T-helper 2 cell treated with Interferon-gamma antibody and Interleukin-4, amounts not matched to agents 5 μg/mL and 100 μg/mL, for 36 hours (primary cell): ENCODE measurements around the gene SLC25A34.
A peak's percentile ranks its signal among the peaks of the same experiment; 100 is the strongest.

Experiments used
- DNase-seq: peaks from one replicate; pipeline ENCODE4 v3.0.0; 2021; ENCODE audit warnings: low spot score
- H3K27ac Mint-ChIP-seq: one replicate; pipeline ENCODE4 v1.8.0; 2021; ENCODE audit warnings: mild to moderate bottlenecking, mixed read lengths
- H3K27me3 Mint-ChIP-seq: one replicate; pipeline ENCODE4 v1.8.0; 2021; ENCODE audit warnings: low read depth, mixed read lengths
- H3K36me3 Mint-ChIP-seq: one replicate; pipeline ENCODE4 v1.8.0; 2021; ENCODE audit warnings: low read depth, mixed read lengths
- H3K4me1 Mint-ChIP-seq: one replicate; pipeline ENCODE4 v1.8.0; 2021; ENCODE audit warnings: low read depth, mixed read lengths
- H3K4me3 Mint-ChIP-seq: one replicate; pipeline ENCODE4 v1.8.0; 2022; ENCODE audit warnings: mild to moderate bottlenecking, moderate library complexity, mixed read lengths
- H3K9me3 Mint-ChIP-seq: one replicate; pipeline ENCODE4 v1.8.0; 2021; ENCODE audit warnings: mixed read lengths

SLC25A34 gene

DNA sequence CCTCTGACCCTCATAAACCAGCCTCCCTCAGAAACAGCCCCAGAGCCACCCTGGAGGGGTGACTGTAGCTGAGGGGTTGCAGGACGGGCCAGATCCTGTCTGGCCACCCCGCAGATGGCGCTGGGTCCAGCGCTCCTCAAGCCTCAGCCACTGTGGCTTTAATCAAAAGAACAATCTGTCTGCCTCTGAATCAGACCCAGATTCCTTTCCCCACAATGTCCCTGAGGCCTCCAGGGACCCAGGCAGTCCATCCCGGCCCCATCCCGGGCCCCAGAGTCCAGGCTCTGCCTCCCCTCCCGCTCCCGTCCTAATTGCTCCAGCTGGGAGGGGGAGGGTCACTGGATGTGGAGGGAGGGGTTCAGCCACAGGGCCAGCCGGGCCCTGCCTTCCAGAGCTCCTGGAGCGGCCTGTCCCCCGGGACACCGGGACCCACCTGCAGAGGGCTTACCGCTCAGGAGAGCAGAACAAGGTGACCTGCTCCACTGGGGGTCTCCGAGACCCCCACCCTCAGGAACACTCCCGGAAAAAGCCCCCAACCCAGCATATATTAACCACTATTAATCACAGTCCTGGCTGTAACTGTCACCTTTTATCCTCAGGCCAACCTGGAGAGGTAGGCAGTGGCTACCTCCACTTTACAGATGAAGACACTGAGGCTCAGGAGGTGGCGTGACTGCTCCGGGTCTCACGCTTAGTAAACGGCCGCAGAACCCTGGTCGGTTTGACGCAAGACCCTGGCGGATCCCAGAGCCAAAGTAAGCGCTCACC, 21.7 kb downstream of the SLC25A34 start:
- Mint-ChIP-seq H3K36me3 (no peaks in the 10 kb centered on the region), H3K27me3 (peaks cover 51% of the 10 kb centered on the region), H3K27ac (no peak overlapping the region), H3K4me3 (peak overlapping the region; percentile 58), H3K4me1 (peaks cover 4% of the 10 kb centered on the region), H3K9me3 (no peaks in the 10 kb centered on the region)
- no peak for DNase-seq

DNA sequence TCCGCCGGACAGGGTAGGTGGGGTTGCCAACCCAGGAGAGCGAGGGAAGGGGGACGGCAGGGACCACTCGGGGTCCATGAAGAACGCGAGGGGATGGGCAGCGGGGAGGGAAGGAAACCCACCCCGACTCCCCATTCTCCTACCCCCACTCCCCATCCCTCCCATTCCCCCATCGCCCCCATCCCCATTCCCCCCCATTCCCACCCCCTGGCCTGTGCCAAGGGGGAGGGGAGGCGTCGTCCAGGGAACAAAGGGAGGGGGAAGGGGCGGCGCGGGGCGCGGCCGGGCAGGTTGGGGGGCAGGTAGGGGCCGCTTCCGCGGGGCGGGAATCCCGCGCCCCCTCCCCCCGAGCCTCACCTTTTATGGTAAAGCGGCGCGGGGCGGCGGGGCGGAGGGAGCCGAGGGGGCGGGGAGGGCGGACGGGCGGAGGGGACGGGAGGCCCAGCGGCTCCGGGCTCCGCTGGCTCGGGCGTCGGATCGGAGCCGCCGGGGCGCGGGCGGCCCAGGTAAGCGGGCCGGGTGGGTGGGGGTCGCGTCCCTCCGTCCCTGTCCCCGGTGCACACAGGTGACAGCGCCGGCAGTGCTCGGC, 22.4 kb downstream of the SLC25A34 start, which contains the start of gene FBLIM1:
Gene FBLIM1, plus strand, starts transcription at position 453 of the 589 bp plus-strand sequence. CDS start 6,189 bp downstream, outside the sequence.
- peaks cover 4% of the 10 kb centered on the region for H3K4me1 Mint-ChIP-seq
- DNase-seq = no peak
- H3K4me3 Mint-ChIP-seq = peak within 1 kb of the TSS; percentile 58

DNA sequence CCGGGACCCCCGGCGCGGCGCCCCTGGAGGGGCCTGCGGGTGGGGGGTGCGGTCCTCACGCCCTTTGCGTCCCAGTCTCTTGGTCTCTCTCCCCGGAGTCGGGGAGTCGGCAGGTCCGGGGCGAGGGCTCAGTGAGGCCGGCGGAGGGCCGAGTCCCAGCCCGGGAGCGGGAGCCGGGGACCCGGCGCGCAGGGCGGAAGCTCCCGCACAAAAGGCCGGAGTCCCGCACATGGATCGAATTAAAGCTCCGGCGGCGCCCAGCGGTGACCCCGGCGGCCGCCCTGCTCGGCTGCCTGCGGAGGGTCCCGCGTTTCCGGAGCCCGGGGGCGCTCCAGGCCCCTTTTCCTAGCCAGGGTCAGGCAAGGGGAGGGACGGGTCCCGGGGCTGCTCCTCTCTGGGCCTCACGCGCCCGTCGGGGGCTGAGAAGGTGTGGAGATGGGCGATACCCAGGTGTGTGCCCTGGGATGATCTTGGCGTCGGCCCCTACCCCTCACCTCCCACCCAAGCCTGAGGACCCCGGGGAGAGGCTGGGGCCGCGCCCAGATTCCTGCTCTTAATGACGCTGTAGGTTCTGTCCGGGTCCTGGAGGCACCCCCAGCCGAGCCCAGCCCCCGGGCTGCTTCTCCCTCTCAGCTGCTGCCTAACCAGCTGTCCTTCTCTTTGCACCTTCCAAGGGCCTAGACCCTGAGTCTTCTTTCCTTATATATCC, 23.0 kb downstream of the SLC25A34 start:
- Mint-ChIP-seq H3K36me3 (no peaks in the 10 kb centered on the region), H3K27me3 (peaks cover 51% of the 10 kb centered on the region), H3K27ac (no peak overlapping the region), H3K9me3 (no peaks in the 10 kb centered on the region), H3K4me3 (no peak overlapping the region), H3K4me1 (peaks cover 4% of the 10 kb centered on the region)
- no peak for DNase-seq

More for the DNA sequence above, 22.4 kb downstream of the SLC25A34 start, which contains the start of gene FBLIM1:
- Mint-ChIP-seq H3K27ac (no peak within 1 kb of the TSS), H3K36me3 (no peaks in the 10 kb centered on the region), H3K9me3 (no peaks in the 10 kb centered on the region), H3K27me3 (peaks cover 51% of the 10 kb centered on the region)

DNA sequence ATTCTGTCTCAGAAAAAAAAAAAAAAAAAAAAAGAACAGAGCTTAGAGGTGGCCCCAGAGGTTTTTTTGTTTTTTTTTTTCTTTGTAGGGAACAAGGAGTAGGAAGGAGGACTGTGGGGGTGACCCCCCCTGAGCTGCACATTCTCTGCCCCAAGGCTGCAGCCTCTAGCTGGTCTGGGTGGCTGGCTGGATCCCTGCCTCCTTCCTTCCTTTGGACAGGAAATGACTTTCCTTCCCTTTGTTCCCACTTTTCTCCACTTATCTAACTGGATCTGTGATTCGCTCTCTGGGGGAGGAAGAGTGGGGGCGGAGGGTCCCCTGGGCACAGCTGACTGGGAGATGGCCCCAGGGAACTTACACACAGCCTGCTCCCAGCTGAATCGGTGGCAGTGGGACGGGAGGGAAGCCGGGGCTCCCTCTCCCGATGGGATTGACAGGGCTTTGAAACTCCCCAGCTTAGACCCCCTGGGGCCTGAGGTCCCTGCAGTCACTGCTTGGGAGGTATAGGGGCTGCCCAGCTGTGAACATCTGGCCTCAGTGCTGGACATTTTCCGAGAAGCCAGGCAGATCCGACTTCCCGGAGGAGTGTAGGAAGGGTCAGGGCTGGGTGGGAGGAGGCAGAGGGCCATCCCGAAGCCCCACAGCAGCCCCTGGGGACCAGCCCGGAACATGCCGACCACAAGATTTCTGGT, 24.6 kb downstream of the SLC25A34 start:
- peaks cover 4% of the 10 kb centered on the region for H3K4me1 Mint-ChIP-seq
- peaks cover 43% of the 10 kb centered on the region for H3K27me3 Mint-ChIP-seq
- no peaks in the 10 kb centered on the region for H3K36me3 Mint-ChIP-seq
- no peak overlapping the region for H3K4me3 Mint-ChIP-seq
- no peak for DNase-seq
- H3K27ac Mint-ChIP-seq = no peak overlapping the region
- H3K9me3 Mint-ChIP-seq = no peaks in the 10 kb centered on the region

DNA sequence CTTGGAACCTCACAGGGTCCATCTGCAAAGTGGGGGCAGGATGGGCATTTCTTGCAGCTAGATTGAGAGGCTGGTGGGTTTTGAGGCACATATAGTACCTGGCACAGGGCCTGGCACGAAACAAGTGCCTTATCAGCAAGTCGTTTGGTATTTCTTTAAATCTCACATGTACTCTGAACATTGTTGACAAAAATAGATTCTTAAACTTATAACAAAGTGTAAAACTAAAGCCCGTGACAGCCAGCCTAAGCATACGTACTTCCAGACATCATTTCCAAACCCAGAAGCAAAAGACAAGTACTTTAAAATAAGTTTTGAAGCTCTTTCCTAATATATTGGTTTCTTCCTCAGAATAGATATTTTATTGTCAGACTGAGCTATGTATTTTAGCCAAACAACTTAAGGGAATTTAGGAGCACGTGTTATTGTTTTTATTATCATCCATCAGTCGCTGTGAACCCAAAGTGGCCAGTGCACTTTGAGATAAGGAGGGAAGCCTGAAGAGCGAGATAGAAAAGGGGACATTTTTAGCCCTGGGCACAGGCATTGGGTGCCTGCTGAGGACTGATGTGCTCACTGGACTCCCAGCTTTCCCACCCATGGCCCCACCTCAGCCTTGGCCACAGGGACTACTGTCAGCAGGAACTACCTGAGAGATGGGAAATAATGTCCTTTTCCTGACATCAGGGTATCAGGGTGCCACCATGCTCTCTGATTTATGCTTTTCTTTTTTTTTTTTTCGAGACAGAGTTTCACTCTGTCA, 25.5 kb downstream of the SLC25A34 start:
- Mint-ChIP-seq H3K36me3 (no peaks in the 10 kb centered on the region), H3K27ac (no peak overlapping the region), H3K4me3 (no peak overlapping the region), H3K9me3 (no peaks in the 10 kb centered on the region), H3K4me1 (peaks cover 4% of the 10 kb centered on the region), H3K27me3 (peaks cover 37% of the 10 kb centered on the region)
- no peak for DNase-seq

DNA sequence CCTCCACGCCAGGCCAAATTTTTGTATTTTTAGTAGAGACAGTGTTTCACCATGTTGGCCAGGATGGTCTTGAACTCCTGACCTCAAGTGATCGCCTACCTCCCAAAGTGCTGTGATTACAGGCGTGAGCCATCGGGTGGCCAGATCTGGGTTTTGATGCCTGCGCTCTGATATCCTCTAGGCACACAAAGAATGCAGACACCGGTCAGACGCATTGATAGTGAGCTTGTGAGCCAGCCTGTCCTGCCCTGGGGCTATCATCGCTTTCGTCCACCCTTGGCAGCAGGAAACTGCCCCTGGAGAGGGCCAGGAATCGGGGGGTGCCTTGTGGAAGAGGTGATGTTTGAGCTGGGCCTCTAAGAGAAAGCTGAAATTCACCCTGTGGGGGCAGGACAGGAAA, 26.5 kb downstream of the SLC25A34 start:
- H3K36me3 Mint-ChIP-seq = no peaks in the 10 kb centered on the region
- peaks cover 27% of the 10 kb centered on the region for H3K27me3 Mint-ChIP-seq
- peaks cover 2% of the 10 kb centered on the region for H3K4me1 Mint-ChIP-seq
- DNase-seq = no peak
- H3K9me3 Mint-ChIP-seq = no peaks in the 10 kb centered on the region
- no peak overlapping the region for H3K4me3 Mint-ChIP-seq
- no peak overlapping the region for H3K27ac Mint-ChIP-seq

DNA sequence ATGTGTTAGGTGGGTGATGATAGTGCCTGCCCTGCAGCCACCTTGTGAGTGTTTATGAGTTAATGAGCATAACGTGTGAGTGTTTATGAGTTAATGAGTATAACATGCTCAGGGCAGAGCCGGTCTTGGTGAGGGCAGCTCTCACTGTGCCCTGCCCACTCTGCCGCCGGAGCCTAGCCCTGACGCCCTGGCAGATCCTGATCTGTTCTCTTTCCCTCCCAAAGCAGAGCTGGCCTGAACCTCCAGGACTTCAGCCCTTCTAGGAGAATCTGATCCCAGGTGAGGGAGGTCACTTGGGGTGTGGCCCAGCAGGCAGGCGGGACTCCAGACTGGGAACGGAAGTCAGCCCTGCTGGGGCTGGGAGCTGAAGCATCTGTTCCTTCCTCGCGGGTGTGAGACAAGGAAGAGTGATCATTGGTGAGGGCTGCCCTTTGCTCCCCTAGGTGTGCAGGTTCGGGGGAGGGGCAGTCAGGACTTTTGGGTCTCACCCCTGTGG, 28.3 kb downstream of the SLC25A34 start:
- DNase-seq = no peak
- Mint-ChIP-seq H3K27ac (no peak overlapping the region), H3K4me1 (no peaks in the 10 kb centered on the region), H3K4me3 (no peak overlapping the region), H3K9me3 (no peaks in the 10 kb centered on the region), H3K27me3 (peaks cover 23% of the 10 kb centered on the region), H3K36me3 (no peaks in the 10 kb centered on the region)

DNA sequence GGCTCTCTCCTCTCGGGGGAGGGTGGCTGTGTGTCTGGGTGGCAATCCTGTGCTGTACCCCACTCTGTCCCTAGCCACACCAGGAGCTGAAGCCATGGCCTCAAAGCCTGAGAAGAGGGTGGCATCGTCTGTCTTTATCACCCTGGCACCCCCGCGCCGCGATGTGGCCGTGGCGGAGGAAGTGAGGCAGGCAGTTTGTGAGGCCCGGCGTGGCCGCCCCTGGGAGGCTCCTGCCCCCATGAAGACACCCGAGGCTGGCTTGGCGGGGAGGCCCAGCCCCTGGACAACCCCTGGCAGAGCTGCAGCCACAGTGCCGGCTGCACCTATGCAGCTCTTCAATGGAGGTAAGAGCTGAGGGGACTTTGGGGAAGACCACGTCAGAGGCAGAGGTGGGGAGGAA, 28.8 kb downstream of the SLC25A34 start:
- no peak for DNase-seq
- H3K9me3 Mint-ChIP-seq = no peaks in the 10 kb centered on the region
- H3K36me3 Mint-ChIP-seq = no peaks in the 10 kb centered on the region
- H3K4me3 Mint-ChIP-seq = no peak overlapping the region
- no peak overlapping the region for H3K27ac Mint-ChIP-seq
- peaks cover 17% of the 10 kb centered on the region for H3K27me3 Mint-ChIP-seq
- no peaks in the 10 kb centered on the region for H3K4me1 Mint-ChIP-seq

DNA sequence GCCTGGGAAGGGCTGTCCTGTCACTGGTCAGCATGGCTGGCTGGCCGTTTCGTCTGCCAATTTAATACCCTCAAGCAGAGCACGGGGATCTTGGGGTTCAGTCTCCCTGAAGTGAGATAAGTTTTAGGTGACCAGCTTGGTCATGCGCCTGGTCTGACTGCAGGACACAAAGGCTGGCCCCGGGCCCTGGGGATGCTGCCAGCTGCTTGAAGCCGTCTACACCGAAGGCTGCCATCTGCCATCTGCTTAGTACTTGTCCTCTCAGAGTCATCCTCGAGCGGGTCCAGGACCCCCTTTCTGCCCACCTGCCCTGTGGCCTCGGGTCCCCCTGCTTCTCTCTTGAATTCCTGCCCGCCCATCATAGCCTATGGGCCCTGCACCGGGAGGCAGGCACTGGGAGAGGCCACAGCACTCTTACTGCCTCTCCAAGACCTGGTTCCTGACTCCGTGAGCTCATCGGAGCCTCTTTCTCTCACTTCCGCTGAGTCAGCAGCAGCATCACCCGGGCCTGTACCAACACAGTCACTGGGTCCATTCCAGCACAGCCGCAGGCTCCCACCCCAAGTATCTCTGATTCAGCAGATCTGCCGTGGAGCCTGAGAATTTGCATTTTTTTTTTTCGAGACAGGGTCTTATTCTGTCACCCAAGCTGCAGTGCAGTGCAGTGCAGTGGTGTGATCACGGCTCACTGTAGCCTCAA, 29.6 kb downstream of the SLC25A34 start:
- no peak overlapping the region for H3K27ac Mint-ChIP-seq
- peaks cover 12% of the 10 kb centered on the region for H3K27me3 Mint-ChIP-seq
- H3K9me3 Mint-ChIP-seq = no peaks in the 10 kb centered on the region
- H3K36me3 Mint-ChIP-seq = no peaks in the 10 kb centered on the region
- H3K4me3 Mint-ChIP-seq = no peak overlapping the region
- H3K4me1 Mint-ChIP-seq = no peaks in the 10 kb centered on the region
- no peak for DNase-seq

DNA sequence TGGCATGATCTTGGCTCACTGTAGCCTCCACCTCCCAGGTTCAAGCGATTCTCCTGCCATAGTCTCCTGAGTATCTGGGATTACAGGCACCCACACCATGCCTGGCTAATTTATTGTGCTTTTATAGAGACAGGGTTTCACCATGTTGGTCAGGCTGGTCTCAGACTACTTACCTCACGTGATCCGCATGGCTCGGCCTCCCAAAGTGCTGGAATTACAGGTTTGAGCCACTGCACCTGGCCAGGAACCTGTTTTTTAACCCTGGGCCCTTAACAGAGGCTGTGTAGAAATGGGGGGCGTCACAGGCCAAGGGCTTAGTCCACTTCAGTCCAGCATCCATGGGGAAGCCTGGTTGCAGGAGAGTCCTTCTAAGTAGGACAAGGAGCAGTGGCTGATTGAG, 31.9 kb downstream of the SLC25A34 start:
- Mint-ChIP-seq H3K27me3 (peaks cover 3% of the 10 kb centered on the region), H3K27ac (no peak overlapping the region), H3K9me3 (no peaks in the 10 kb centered on the region), H3K36me3 (no peaks in the 10 kb centered on the region), H3K4me3 (no peak overlapping the region), H3K4me1 (no peaks in the 10 kb centered on the region)
- DNase-seq = no peak

DNA sequence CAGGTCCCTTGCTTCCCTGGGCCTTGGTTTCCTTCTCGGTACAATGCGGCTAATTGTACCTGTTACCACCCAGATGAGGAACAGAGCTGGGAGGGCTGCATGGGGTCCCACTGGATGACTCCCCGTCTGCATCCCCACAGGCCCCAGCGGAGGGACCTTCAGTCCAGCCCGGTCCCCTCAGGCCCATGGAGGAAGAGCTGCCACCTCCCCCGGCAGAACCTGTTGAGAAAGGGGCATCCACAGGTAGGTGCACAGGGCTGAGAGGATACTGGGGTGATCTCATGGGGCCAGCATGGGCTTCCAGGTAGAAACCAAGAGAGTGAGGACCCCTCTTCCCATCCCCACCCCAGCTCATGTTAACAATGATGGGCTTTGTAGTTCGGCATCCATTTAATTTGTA, 32.3 kb downstream of the SLC25A34 start:
- H3K9me3 Mint-ChIP-seq = no peaks in the 10 kb centered on the region
- H3K36me3 Mint-ChIP-seq = no peaks in the 10 kb centered on the region
- no peak overlapping the region for H3K27ac Mint-ChIP-seq
- DNase-seq = no peak
- H3K4me1 Mint-ChIP-seq = no peaks in the 10 kb centered on the region
- peaks cover 3% of the 10 kb centered on the region for H3K27me3 Mint-ChIP-seq
- no peak overlapping the region for H3K4me3 Mint-ChIP-seq

DNA sequence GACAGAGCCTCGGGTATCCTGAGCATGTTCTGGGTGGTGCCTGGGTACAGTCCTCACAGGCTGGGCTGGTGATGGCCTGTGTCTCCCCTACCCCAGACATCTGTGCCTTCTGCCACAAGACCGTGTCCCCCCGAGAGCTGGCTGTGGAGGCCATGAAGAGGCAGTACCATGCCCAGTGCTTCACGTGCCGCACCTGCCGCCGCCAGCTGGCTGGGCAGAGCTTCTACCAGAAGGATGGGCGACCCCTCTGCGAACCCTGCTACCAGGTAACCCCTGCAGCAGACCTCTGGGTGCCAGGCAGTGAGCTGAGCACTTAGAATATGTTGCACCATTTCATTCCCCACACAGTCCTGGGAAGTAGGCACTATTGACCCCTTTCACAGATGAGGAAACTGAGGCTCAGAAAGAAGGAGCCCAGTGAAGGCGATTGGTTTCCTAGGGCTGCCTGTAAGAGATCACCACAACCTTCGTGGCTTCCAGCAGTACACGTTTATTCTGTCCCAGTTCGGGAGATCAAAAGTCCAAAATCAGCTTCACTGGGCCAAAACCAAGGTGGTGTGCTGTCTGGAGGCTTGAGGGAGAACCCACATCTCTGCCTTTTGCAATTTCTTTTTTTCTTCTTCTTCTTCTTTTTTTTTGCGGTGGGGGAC, 34.4 kb downstream of the SLC25A34 start:
- Mint-ChIP-seq H3K27me3 (peaks cover 3% of the 10 kb centered on the region), H3K4me1 (no peaks in the 10 kb centered on the region), H3K4me3 (no peak overlapping the region)

More for the DNA sequence above, 34.4 kb downstream of the SLC25A34 start:
- no peak for DNase-seq
- Mint-ChIP-seq H3K27ac (no peak overlapping the region), H3K9me3 (no peaks in the 10 kb centered on the region), H3K36me3 (no peaks in the 10 kb centered on the region)
